Measurements from ENCODE around the gene KBTBD8. TPM values are rescaled to one million over a fixed set of nuclear protein-coding genes. Genes with fewer than 3 reads are reported as not detected.

KBTBD8 gene
- total and polyA plus RNA-seq, 2 of the 13 experiments (the other 11 are each of a cell fraction or from before 2014, with no cell fraction given), result 1.1 to 7.6 TPM

DNA sequence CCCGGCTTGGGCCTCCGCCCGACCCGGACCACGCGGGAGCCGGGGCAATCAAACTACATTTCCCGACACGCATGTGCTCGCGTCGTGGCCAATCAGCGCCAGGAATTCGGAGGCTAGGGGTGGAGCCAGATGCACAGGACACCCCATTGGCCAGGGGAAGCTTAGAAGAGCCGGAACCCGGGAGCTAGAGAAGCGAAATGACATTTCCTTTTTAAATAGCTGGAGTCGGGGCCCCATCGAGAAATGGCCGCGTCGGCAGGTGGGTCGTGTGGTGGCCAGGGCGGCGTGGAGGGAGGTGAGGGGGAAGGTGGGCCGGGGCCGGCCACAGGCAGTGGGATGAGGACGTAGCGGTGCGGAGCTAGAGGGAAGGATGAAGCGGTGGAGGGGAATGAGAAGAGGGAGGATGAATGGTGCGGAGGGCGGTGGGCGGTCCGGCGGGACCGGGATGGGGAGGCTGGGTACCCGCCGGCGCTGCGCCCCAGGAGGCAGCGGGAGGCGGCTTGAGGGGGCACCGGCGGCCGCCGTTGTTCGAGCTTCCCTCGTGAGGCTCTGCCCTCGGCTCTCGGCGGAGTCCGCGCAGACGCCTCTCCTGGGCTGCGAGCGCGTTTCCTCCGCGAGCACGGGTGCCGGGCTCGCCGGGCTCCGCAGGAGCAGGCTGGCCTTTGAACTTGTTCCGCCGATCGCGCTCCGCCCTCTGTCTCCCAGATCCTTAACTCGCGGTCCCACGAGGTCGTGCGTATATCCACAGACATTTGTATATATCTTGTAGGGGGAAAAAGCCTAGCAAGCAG lies at the start of gene KBTBD8 (continued):
- TF ChIP-seq SCMH1 (CRISPR knock-in tag; IDR thresholded peaks at IDR 0.05; ENCODE audit: borderline replicate concordance) (no peak), KMT2A (CRISPR knock-in tag; IDR thresholded peaks at IDR 0.05) (peak; percentile 73; the same call in 1 of the 2 replicates), KAT8 (CRISPR knock-in tag; IDR thresholded peaks at IDR 0.05) (no peak; the same call in 1 of the 2 replicates), MAFK (conservative IDR thresholded peaks at IDR 0.05 in 1 of 2, IDR thresholded peaks at IDR 0.05 in 1 of 2; ENCODE audit: low read length in 2 of 2) (no peak), HMGA1 (CRISPR knock-in tag; conservative IDR thresholded peaks at IDR 0.05) (no peak), NCOA5 (CRISPR knock-in tag; IDR thresholded peaks at IDR 0.05) (no peak), ZNF274 (CRISPR knock-in tag; IDR thresholded peaks at IDR 0.05) (no peak), TBP (CRISPR knock-in tag; IDR thresholded peaks at IDR 0.05) (no peak), PITX1 (CRISPR knock-in tag; IDR thresholded peaks at IDR 0.05) (peak; percentile 14; the same call in 1 of the 2 replicates), ZNF382 (CRISPR knock-in tag; IDR thresholded peaks at IDR 0.05; ENCODE audit: borderline replicate concordance) (no peak), NR2C2 (CRISPR knock-in tag; IDR thresholded peaks at IDR 0.05; ENCODE audit: borderline replicate concordance) (peak; percentile 57; the same call in 1 of the 2 replicates), REPIN1 (CRISPR knock-in tag; IDR thresholded peaks at IDR 0.05; ENCODE audit: borderline replicate concordance, low read depth) (no peak), ZNF672 (CRISPR knock-in tag; IDR thresholded peaks at IDR 0.05) (no peak), NCOA1 (CRISPR knock-in tag; IDR thresholded peaks at IDR 0.05) (no peak), NKX3-1 (CRISPR knock-in tag; IDR thresholded peaks at IDR 0.05) (no peak), FIP1L1 (IDR thresholded peaks at IDR 0.05; ENCODE audit: borderline replicate concordance, insufficient read depth, low read depth, low read length) (no peak), SYNCRIP (IDR thresholded peaks at IDR 0.05; ENCODE audit: insufficient read depth, low read depth, low read length) (no peak)
- TF ChIP-seq, protein P1, sequence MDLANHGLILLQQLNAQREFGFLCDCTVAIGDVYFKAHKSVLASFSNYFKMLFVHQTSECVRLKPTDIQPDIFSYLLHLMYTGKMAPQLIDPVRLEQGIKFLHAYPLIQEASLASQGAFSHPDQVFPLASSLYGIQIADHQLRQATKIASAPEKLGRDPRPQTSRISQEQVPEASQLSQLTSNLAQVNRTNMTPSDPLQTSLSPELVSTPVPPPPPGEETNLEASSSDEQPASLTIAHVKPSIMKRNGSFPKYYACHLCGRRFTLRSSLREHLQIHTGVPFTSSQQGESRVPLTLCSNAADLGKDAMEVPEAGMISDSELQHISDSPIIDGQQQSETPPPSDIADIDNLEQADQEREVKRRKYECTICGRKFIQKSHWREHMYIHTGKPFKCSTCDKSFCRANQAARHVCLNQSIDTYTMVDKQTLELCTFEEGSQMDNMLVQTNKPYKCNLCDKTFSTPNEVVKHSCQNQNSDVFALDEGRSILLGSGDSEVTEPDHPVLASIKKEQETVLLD (CRISPR knock-in tag; IDR thresholded peaks at IDR 0.05; ENCODE audit: low read depth), result no peak
- TF ChIP-seq, protein P2, sequence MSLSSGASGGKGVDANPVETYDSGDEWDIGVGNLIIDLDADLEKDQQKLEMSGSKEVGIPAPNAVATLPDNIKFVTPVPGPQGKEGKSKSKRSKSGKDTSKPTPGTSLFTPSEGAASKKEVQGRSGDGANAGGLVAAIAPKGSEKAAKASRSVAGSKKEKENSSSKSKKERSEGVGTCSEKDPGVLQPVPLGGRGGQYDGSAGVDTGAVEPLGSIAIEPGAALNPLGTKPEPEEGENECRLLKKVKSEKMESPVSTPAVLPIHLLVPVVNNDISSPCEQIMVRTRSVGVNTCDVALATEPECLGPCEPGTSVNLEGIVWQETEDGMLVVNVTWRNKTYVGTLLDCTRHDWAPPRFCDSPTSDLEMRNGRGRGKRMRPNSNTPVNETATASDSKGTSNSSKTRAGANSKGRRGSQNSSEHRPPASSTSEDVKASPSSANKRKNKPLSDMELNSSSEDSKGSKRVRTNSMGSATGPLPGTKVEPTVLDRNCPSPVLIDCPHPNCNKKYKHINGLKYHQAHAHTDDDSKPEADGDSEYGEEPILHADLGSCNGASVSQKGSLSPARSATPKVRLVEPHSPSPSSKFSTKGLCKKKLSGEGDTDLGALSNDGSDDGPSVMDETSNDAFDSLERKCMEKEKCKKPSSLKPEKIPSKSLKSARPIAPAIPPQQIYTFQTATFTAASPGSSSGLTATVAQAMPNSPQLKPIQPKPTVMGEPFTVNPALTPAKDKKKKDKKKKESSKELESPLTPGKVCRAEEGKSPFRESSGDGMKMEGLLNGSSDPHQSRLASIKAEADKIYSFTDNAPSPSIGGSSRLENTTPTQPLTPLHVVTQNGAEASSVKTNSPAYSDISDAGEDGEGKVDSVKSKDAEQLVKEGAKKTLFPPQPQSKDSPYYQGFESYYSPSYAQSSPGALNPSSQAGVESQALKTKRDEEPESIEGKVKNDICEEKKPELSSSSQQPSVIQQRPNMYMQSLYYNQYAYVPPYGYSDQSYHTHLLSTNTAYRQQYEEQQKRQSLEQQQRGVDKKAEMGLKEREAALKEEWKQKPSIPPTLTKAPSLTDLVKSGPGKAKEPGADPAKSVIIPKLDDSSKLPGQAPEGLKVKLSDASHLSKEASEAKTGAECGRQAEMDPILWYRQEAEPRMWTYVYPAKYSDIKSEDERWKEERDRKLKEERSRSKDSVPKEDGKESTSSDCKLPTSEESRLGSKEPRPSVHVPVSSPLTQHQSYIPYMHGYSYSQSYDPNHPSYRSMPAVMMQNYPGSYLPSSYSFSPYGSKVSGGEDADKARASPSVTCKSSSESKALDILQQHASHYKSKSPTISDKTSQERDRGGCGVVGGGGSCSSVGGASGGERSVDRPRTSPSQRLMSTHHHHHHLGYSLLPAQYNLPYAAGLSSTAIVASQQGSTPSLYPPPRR (CRISPR knock-in tag; IDR thresholded peaks at IDR 0.05; ENCODE audit: borderline replicate concordance), result 0 out of 2 replicates have a peak, but pooled peaks have one; percentile 13
- TF ChIP-seq, protein P3, sequence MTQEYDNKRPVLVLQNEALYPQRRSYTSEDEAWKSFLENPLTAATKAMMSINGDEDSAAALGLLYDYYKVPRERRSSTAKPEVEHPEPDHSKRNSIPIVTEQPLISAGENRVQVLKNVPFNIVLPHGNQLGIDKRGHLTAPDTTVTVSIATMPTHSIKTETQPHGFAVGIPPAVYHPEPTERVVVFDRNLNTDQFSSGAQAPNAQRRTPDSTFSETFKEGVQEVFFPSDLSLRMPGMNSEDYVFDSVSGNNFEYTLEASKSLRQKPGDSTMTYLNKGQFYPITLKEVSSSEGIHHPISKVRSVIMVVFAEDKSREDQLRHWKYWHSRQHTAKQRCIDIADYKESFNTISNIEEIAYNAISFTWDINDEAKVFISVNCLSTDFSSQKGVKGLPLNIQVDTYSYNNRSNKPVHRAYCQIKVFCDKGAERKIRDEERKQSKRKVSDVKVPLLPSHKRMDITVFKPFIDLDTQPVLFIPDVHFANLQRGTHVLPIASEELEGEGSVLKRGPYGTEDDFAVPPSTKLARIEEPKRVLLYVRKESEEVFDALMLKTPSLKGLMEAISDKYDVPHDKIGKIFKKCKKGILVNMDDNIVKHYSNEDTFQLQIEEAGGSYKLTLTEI (CRISPR knock-in tag; conservative IDR thresholded peaks at IDR 0.05), result no peak

Measured in HepG2 (cell line).